GM23248 (cell line): ENCODE data around the gene FRAS1.

Source experiments
- EZH2 ChIP-seq: fragments of 200-600 bp; sonication (generic); IDR thresholded peaks from 2 replicates; pipeline ENCODE4 v1.6.1; 2018; ENCODE audit warnings: antibody characterized with exemption, mild to moderate bottlenecking; ENCODE audit not compliant: insufficient read depth, poor library complexity, severe bottlenecking
- EZH2phosphoT487 ChIP-seq: fragments of 200-600 bp; sonication (generic); IDR thresholded peaks from 2 replicates; pipeline ENCODE4 v1.6.1; 2018; ENCODE audit warnings: antibody characterized with exemption, moderate library complexity, mild to moderate bottlenecking, low read depth; ENCODE audit not compliant: insufficient read depth

DNA sequence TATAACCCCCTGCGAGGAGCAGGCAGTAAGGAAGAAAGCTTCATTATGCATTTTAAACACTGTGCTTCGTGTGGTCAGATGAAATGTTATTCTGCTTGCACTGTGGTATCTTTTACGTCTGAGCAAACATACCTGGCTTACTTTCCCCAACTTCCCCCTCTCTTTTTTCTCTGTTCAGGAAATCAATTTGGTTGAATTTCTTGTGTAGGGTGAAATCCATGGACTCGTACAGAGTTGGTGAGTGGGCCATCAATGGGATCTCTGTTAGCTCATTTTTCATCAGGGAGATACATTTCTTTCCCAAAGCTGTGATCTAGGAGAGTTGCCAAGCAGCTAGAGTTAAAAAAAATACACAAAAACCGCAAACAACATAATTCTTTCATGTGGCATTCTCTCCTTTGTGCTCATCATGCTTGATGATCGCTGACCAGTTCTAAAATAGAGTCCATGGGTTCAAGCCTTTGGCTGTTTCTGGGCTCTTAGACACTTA lies 98.5 kb downstream of the FRAS1 start:
- no peak for TF ChIP-seq EZH2
- TF ChIP-seq EZH2phosphoT487, result no peak
